Stimulated activated CD8-positive, alpha-beta memory T cell treated with anti-CD3 and anti-CD28 coated beads, Interleukin-4, amount 100 ng/mL, for 48 hours (primary cell): Measurements from ENCODE around the gene TFAP2D.

Experiments
- DNase-seq: peaks from one replicate; pipeline ENCODE4 v3.0.0-alpha.2; 2020

TFAP2D gene

GRCh38 chr6:50721978-50722377 lies 8.7 kb downstream of the TFAP2D start:
- no peak for DNase-seq

- DNase-seq = no peak
Observed at GRCh38 chr6:50722829-50723554, 9.7 kb downstream of the TFAP2D start.

GRCh38 chr6:50724381-50725124 lies 11.2 kb downstream of the TFAP2D start:
- no peak for DNase-seq

- DNase-seq = no peak
Observed at GRCh38 chr6:50734488-50734887, 21.2 kb downstream of the TFAP2D start.

GRCh38 chr6:50742161-50742560 lies 28.8 kb downstream of the TFAP2D start:
- DNase-seq = no peak

- no peak for DNase-seq
Observed at GRCh38 chr6:50744976-50745375, 31.6 kb downstream of the TFAP2D start.

- no peak for DNase-seq
Observed at GRCh38 chr6:50762798-50763197, 49.5 kb downstream of the TFAP2D start.

GRCh38 chr6:50778696-50779095 lies 65.4 kb downstream of the TFAP2D start:
- DNase-seq = no peak

- DNase-seq = no peak
Observed at GRCh38 chr6:50780382-50780781, 67.1 kb downstream of the TFAP2D start.

GRCh38 chr6:50785921-50786320 lies 72.6 kb downstream of the TFAP2D start:
- no peak for DNase-seq

- no peak for DNase-seq
Observed at GRCh38 chr6:50791900-50792508, 78.7 kb downstream of the TFAP2D start.

- DNase-seq = no peak
Observed at GRCh38 chr6:50792771-50793170, 79.4 kb downstream of the TFAP2D start.

GRCh38 chr6:50795574-50795973 lies 82.2 kb downstream of the TFAP2D start:
- no peak for DNase-seq

- no peak for DNase-seq
Observed at GRCh38 chr6:50804283-50804682, 91.0 kb downstream of the TFAP2D start.

- DNase-seq = no peak
Observed at GRCh38 chr6:50807035-50807434, 93.7 kb downstream of the TFAP2D start.

GRCh38 chr6:50815436-50816114 lies 102.2 kb downstream of the TFAP2D start:
- DNase-seq = no peak

GRCh38 chr6:50816115-50816675 lies 102.9 kb downstream of the TFAP2D start:
- DNase-seq = peak; percentile 81

GRCh38 chr6:50816947-50817645 lies 103.8 kb downstream of the TFAP2D start:
- no peak for DNase-seq

- no peak for DNase-seq
Observed at GRCh38 chr6:50817646-50817950, 104.3 kb downstream of the TFAP2D start.

GRCh38 chr6:50818020-50818419 lies 104.7 kb downstream of the TFAP2D start:
- no peak for DNase-seq

- DNase-seq = no peak
Observed at GRCh38 chr6:50818673-50819072, 105.3 kb downstream of the TFAP2D start, which contains the start of gene TFAP2B. TSS of gene TFAP2B (plus strand) at chr6:50818871. CDS start at chr6:50818892, 21 bp downstream.

- DNase-seq = peak; percentile 25
Observed at GRCh38 chr6:50819466-50819903, 106.2 kb downstream of the TFAP2D start.
